GM12878 (cell line): Measurements from ENCODE around the gene SORBS2. TPM values are rescaled to one million over a fixed set of nuclear protein-coding genes. Genes with fewer than 3 reads are reported as not detected.

ENCODE experiments used
- ATAC-seq: fragments of 200-7000 bp; cut with Tn5 transposase; 3 replicates; pipeline ENCODE4 v1.9.1; 2020; ENCODE audit warnings: mild to moderate bottlenecking, moderate library complexity
- BruUV-seq: library from RNA; stranded (reverse); fragments of 400-500 nt; replicated peaks from 2 replicates; lab custom pipeline; 2021; lab: Mats Ljungman, UMichigan
- CTCF ChIA-PET: fragments of 300-600 bp; sonication (Branson Sonifier 250); formaldehyde crosslinking; extraction: SDS; loops from one replicate; lab custom pipeline; 2021; ENCODE audit warnings: inconsistent platforms; lab: Yijun Ruan, JAX
- POLR2A ChIA-PET: fragments of 350-600 bp; formaldehyde crosslinking; extraction: SDS; loops from one replicate; lab custom pipeline; 2021; ENCODE audit warnings: inconsistent platforms; lab: Charles Lee
- RAD21 ChIA-PET: fragments of 300-600 bp; sonication (Branson Sonifier 250); formaldehyde crosslinking; loops from one replicate; lab custom pipeline; 2023; ENCODE audit warnings: antibody characterized with exemption; ENCODE audit not compliant: unreplicated experiment; lab: Charles Lee
- SMC1A ChIA-PET: fragments of 300-600 bp; sonication (Branson Sonifier 250); formaldehyde crosslinking; loops from one replicate; lab custom pipeline; 2023; ENCODE audit not compliant: unreplicated experiment, uncharacterized antibody; lab: Charles Lee
- DNase-seq: peaks from one replicate; pipeline ENCODE4 v3.0.0-alpha.2; 2011; ENCODE audit warnings: low read depth, low spot score
- FAIRE-seq: peaks from 3 replicates; lab custom pipeline; 2011; peaks lifted over from hg19 to GRCh38; lab: Jason Lieb, UNC
- H2AFZ ChIP-seq: 2 replicates; pipeline ENCODE4 v1.6.0; 2011; ENCODE audit warnings: low read depth, low read length, control low read depth; ENCODE audit not compliant: control insufficient read depth
- H3K27ac ChIP-seq: 2 replicates; pipeline ENCODE4 v1.5.1; 2011; ENCODE audit warnings: control low read depth; ENCODE audit not compliant: control insufficient read depth, insufficient read depth
- H3K27me3 ChIP-seq, 2 experiments: replicated peaks in 1 of 2; 2 replicates each; pipeline versions ENCODE4 v1.6.0 to v1.6.1; 2011; ENCODE audit warnings: low read length in 1 of 2; ENCODE audit not compliant: control insufficient read depth in 2 of 2, insufficient read depth in 2 of 2
- H3K36me3 ChIP-seq, 2 experiments: 2 replicates each; pipeline ENCODE4 v1.5.1; 2011; ENCODE audit warnings: low read length in 1 of 2; ENCODE audit not compliant: control insufficient read depth in 2 of 2, insufficient read depth in 2 of 2
- H3K4me1 ChIP-seq: 2 replicates; pipeline ENCODE4 v1.6.1; 2011; ENCODE audit warnings: mild to moderate bottlenecking, low read length, moderate library complexity, mixed read lengths; ENCODE audit not compliant: control insufficient read depth, insufficient read depth
- H3K4me2 ChIP-seq: 2 replicates; pipeline ENCODE4 v1.6.0; 2011; ENCODE audit warnings: control low read depth; ENCODE audit not compliant: control insufficient read depth, insufficient read depth
- H3K4me3 ChIP-seq: fragments of 200-600 bp; sonication (generic); 2 replicates; pipeline ENCODE4 v1.5.1; 2016
- H3K79me2 ChIP-seq: 2 replicates; pipeline ENCODE4 v1.6.0; 2011; ENCODE audit warnings: low read length; ENCODE audit not compliant: control insufficient read depth, insufficient read depth
- H3K9ac ChIP-seq: 2 replicates; pipeline ENCODE4 v1.8.0; 2011; ENCODE audit warnings: low read length, control low read depth, mixed read lengths; ENCODE audit not compliant: control insufficient read depth, insufficient read depth
- H3K9me3 ChIP-seq: replicated peaks from 3 replicates; pipeline ENCODE4 v1.5.1; 2011; ENCODE audit warnings: mild to moderate bottlenecking, low read length; ENCODE audit not compliant: control insufficient read depth, insufficient read depth
- H4K20me1 ChIP-seq: 2 replicates; pipeline ENCODE4 v1.6.0; 2011; ENCODE audit not compliant: control insufficient read depth, insufficient read depth
- BACH1 ChIP-seq: fragments of 450-650 bp; IDR thresholded peaks from 2 replicates; pipeline ENCODE4 v1.6.1; 2017; ENCODE audit warnings: mild to moderate bottlenecking, borderline replicate concordance
- CBX3 ChIP-seq: fragments of 200-600 bp; sonication (generic); IDR thresholded peaks from 2 replicates; pipeline ENCODE4 v1.6.1; 2016; ENCODE audit warnings: low read depth, borderline replicate concordance
- KDM1A ChIP-seq: fragments of 200-600 bp; sonication (generic); IDR thresholded peaks from 2 replicates; pipeline ENCODE4 v1.6.1; 2016; ENCODE audit warnings: borderline replicate concordance
- MYC ChIP-seq: IDR thresholded peaks from 2 replicates; pipeline ENCODE4 v1.6.1; 2011; ENCODE audit warnings: mild to moderate bottlenecking, low read length, moderate library complexity, inconsistent platforms; ENCODE audit not compliant: insufficient read depth, insufficient replicate concordance, insufficient read length, severe bottlenecking
- RB1 ChIP-seq: fragments of 450-650 bp; formaldehyde crosslinking; IDR thresholded peaks from 2 replicates; pipeline ENCODE4 v1.6.1; 2017; ENCODE audit warnings: mild to moderate bottlenecking, borderline replicate concordance
- RELA ChIP-seq: fragments of 450-650 bp; IDR thresholded peaks from 2 replicates; pipeline ENCODE4 v1.8.0; 2014; ENCODE audit warnings: borderline replicate concordance; ENCODE audit not compliant: partially characterized antibody
- RELB ChIP-seq: fragments of 450-650 bp; IDR thresholded peaks from 2 replicates; pipeline ENCODE4 v1.6.1; 2017; ENCODE audit warnings: low read depth, mild to moderate bottlenecking, moderate library complexity
- RUNX3 ChIP-seq: IDR thresholded peaks from 2 replicates; pipeline ENCODE4 v1.6.1; 2012; ENCODE audit warnings: low read length, inconsistent platforms
- SPI1 ChIP-seq: IDR thresholded peaks from 2 replicates; pipeline ENCODE4 v1.6.1; 2011; ENCODE audit warnings: low read depth, mild to moderate bottlenecking, low read length, moderate library complexity, borderline replicate concordance; ENCODE audit not compliant: insufficient read depth
- SUPT20H ChIP-seq: IDR thresholded peaks from 2 replicates; pipeline ENCODE4 v1.6.1; 2011; ENCODE audit warnings: low read depth, mild to moderate bottlenecking, low read length, moderate library complexity, borderline replicate concordance; ENCODE audit not compliant: control insufficient read depth
- TARDBP ChIP-seq: IDR thresholded peaks from 2 replicates; pipeline ENCODE4 v1.6.1; 2016; ENCODE audit warnings: borderline replicate concordance
- ZSCAN29 ChIP-seq: fragments of 450-650 bp; IDR thresholded peaks from 2 replicates; pipeline ENCODE4 v1.6.1; 2017; ENCODE audit warnings: mild to moderate bottlenecking, moderate library complexity
- ZZZ3 ChIP-seq: IDR thresholded peaks from 2 replicates; pipeline ENCODE4 v1.6.1; 2011; ENCODE audit warnings: low read depth; ENCODE audit not compliant: control insufficient read depth, insufficient read length
- WGBS: methylation state at CpG from one replicate; pipeline ENCODE4 v1.1.6; 2016; ENCODE audit warnings: low lambda C conversion rate; ENCODE audit not compliant: insufficient replicate concordance, insufficient coverage; ENCODE audit errors: missing lambda C conversion rate; 5-methylcytosine and 5-hydroxymethylcytosine counted together
- in situ Hi-C: fragments of 300-500 bp; cut with MboI; formaldehyde crosslinking; loops from 9 replicates; pipeline ENCODE4 v1.14.3; 2018; ENCODE audit warnings: mixed read lengths
- intact Hi-C: fragments of 100-400 bp; cut with micrococcal nuclease; formaldehyde crosslinking; loops from one replicate; pipeline ENCODE4 v1.14.2; 2022; ENCODE audit not compliant: unreplicated experiment
- polyA plus RNA-seq, 11 experiments: library from polyadenylated mRNA; depleted of rRNA in 4 of 11; unstranded in 6 of 11; stranded (reverse) in 5 of 11; fragments of >200 nt; fragmentation: Nextera tagmentation in 4 of 11; fragmentation: Illumina TruSeq in 1 of 11; extraction: Ambion mirVana in 4 of 11; extraction: Trizol in 1 of 11; gene quantifications; 1 replicate in 1 of 11; 2 replicates in 10 of 11; pipeline versions ENCODE4 v1.2.1 to v1.2.3, GENCODE V29; 2011 to 2016; ENCODE audit warnings: inconsistent platforms in 2 of 11, missing spikeins in 2 of 11, low read depth in 1 of 11
- total RNA-seq, 4 experiments: library from RNA; depleted of rRNA in 3 of 4; stranded (reverse); fragments of >200 nt in 3 of 4; fragmentation: Illumina TruSeq in 1 of 4; extraction: Trizol in 1 of 4; gene quantifications; 2 replicates each; pipeline versions ENCODE4 v1.2.1 to v1.2.3, GENCODE V29; 2013 to 2021

SORBS2 gene
- total and polyA plus RNA-seq, 10 of the 15 experiments (the other 5 are each of a cell fraction or from before 2014, with no cell fraction given): 0.06 to 3.0 (median 0.79) TPM

DNA sequence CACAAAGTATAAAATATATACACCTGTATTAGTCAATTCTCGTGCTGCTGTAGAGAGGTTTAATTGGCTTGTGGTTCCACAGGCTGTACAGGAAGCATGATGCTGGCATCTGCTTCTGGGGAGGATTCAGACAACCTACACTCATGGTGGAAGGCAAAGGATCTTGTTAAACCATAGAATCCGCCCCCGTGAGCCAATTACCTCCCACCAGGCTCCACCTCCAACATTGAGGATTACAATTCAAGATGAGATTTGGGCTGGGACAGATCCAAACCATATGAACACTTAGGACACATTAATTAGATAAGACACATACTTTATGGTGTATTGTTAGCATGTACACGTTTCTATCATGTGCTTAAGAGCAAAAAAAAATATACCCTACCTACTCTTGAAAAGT lies 22.1 kb upstream of the SORBS2 start:
- H3K9me3 ChIP-seq: no peaks in the 10 kb centered on the region
- H3K4me1 ChIP-seq: no peaks in the 10 kb centered on the region
- no peak overlapping the region for H3K4me2 ChIP-seq
- no peaks in the 10 kb centered on the region for H3K36me3 ChIP-seq
- ChIA-PET POLR2A (no interaction called here), SMC1A (no interaction called here), CTCF (no interaction called here), RAD21 (no interaction called here)
- H3K27ac ChIP-seq: no peak overlapping the region
- intact Hi-C loops (no loop called here), in situ Hi-C loops (no loop called here)
- FAIRE-seq (no peak), ATAC-seq (no peak), DNase-seq (no peak)
- no TSS peak for BruUV-seq
- no peaks in the 10 kb centered on the region for H4K20me1 ChIP-seq
- WGBS: 18% methylated on average over 4 of the region's 4 CpGs
- H3K9ac ChIP-seq: no peak overlapping the region
- H3K4me3 ChIP-seq: no peak overlapping the region
- no peak for TF ChIP-seq TARDBP
- TF ChIP-seq MYC: no peak
- no peaks in the 10 kb centered on the region for H3K27me3 ChIP-seq
- H2AFZ ChIP-seq: no peak overlapping the region
- no peaks in the 10 kb centered on the region for H3K79me2 ChIP-seq

GRCh38 chr4:185833055-185833598 lies 21.1 kb upstream of the SORBS2 start:
- CTCF ChIA-PET: no interaction called here
- TF ChIP-seq CBX3: no peak
- TF ChIP-seq ZSCAN29: no peak
- no peak for TF ChIP-seq SUPT20H
- TF ChIP-seq KDM1A: no peak
- no peak for TF ChIP-seq ZZZ3
- TF ChIP-seq RELB: no peak
- TF ChIP-seq RELA: no peak
- TF ChIP-seq SPI1: no peak
- TF ChIP-seq RUNX3: no peak
- no peak for TF ChIP-seq RB1
- no peak for TF ChIP-seq BACH1
- TF ChIP-seq, all 136 proteins: peak for 0
- intact Hi-C loops (no loop called here), in situ Hi-C loops (no loop called here)
- SMC1A ChIA-PET: no interaction called here
- no peak for FAIRE-seq
- RAD21 ChIA-PET: no interaction called here
- no peaks in the 10 kb centered on the region for H3K79me2 ChIP-seq
- DNase-seq: no peak
- no peak overlapping the region for H3K4me3 ChIP-seq
- H3K4me1 ChIP-seq: no peaks in the 10 kb centered on the region
- no peaks in the 10 kb centered on the region for H3K27me3 ChIP-seq
- no peaks in the 10 kb centered on the region for H4K20me1 ChIP-seq
- POLR2A ChIA-PET: no interaction called here
- no peak overlapping the region for H3K4me2 ChIP-seq
- no TSS peak for BruUV-seq
- no peak for ATAC-seq
- no peaks in the 10 kb centered on the region for H3K36me3 ChIP-seq
- H2AFZ ChIP-seq: no peak overlapping the region
- H3K27ac ChIP-seq: no peak overlapping the region
- H3K9me3 ChIP-seq: no peaks in the 10 kb centered on the region; the same call in 2 of the 3 replicates
- H3K9ac ChIP-seq: no peak overlapping the region
